Measurements from ENCODE around the gene ALDH16A1. TPM values are rescaled to one million over a fixed set of nuclear protein-coding genes. Genes with fewer than 3 reads are reported as not detected.

The ALDH16A1 gene
- total and polyA plus RNA-seq, 2 of the 8 experiments (the other 6 are each of a cell fraction or from before 2014, with no cell fraction given), result 30.5 to 34.3 TPM

DNA sequence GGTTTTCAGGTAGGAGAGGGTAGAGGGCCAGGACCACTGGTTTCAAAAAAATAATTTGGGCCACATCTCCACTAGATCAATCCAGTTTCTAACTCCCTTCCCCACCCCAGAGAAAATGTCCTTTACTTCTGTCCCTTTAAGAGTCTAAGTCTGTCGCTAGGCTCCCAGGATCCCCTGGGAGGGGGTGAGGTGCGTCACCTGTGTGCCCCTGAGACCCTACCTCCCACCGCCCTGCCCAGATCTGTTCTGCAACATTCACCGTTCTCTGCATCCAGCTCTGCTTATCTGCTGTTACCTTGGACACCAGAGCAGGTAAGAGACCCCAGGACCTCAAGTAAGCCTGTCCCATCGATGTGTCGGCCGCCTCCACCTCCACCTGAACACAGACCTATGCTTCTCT, 27.8 kb upstream of the ALDH16A1 start, which contains the start of gene GFY (continued):
- TF ChIP-seq, protein P1, sequence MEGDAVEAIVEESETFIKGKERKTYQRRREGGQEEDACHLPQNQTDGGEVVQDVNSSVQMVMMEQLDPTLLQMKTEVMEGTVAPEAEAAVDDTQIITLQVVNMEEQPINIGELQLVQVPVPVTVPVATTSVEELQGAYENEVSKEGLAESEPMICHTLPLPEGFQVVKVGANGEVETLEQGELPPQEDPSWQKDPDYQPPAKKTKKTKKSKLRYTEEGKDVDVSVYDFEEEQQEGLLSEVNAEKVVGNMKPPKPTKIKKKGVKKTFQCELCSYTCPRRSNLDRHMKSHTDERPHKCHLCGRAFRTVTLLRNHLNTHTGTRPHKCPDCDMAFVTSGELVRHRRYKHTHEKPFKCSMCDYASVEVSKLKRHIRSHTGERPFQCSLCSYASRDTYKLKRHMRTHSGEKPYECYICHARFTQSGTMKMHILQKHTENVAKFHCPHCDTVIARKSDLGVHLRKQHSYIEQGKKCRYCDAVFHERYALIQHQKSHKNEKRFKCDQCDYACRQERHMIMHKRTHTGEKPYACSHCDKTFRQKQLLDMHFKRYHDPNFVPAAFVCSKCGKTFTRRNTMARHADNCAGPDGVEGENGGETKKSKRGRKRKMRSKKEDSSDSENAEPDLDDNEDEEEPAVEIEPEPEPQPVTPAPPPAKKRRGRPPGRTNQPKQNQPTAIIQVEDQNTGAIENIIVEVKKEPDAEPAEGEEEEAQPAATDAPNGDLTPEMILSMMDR (IDR thresholded peaks at IDR 0.05; ENCODE audit: control extremely low read depth in 1 of 3, insufficient read depth in 1 of 3, low read depth in 1 of 3, low read length in 3 of 3), result no peak
- TF ChIP-seq EP300 (IDR thresholded peaks at IDR 0.05; ENCODE audit: borderline replicate concordance in 1 of 2, low read depth in 2 of 2, low read length in 2 of 2), result no peak
- no peak for TF ChIP-seq SRF (IDR thresholded peaks at IDR 0.05; ENCODE audit: low read depth, low read length)
- no peak for TF ChIP-seq NANOG (IDR thresholded peaks at IDR 0.05; ENCODE audit: insufficient read depth, low read depth, low read length, poor library complexity, severe bottlenecking)
- no peak for TF ChIP-seq BCL11A (IDR thresholded peaks at IDR 0.05; ENCODE audit: low read depth in 2 of 2, low read length in 2 of 2)

Data from H1 (cell line).